ENCODE measurements around the gene FMO5.

Gene FMO5

GRCh38 chr1:147266381-147266780 is 41.2 kb upstream of the FMO5 start (continued):
- no peak for TF ChIP-seq ZNF571 (tag by site-specific recombination; IDR thresholded peaks at IDR 0.05)
- TF ChIP-seq GLIS2 (tag by site-specific recombination; IDR thresholded peaks at IDR 0.05) = no peak
- no peak for TF ChIP-seq ZNF311 (tag by site-specific recombination; IDR thresholded peaks at IDR 0.05; ENCODE audit: borderline replicate concordance)
- TF ChIP-seq ZNF791 (tag by site-specific recombination; IDR thresholded peaks at IDR 0.05) = no peak
- TF ChIP-seq ZNF423 (tag by site-specific recombination; IDR thresholded peaks at IDR 0.05) = no peak

GRCh38 chr1:147264158-147264768 is 39.1 kb upstream of the FMO5 start:
- Histone ChIP-seq H3K9me3 (ENCODE audit: control insufficient read depth, insufficient read depth, low read depth, low read length) (no peaks in the 10 kb centered on the region), H3K27ac (ENCODE audit: extremely low read depth, low read depth, low read length) (no peak overlapping the region), H3K4me1 (ENCODE audit: control insufficient read depth, insufficient read depth, low read length) (no peaks in the 10 kb centered on the region), H3K36me3 (ENCODE audit: control insufficient read depth in 2 of 2, insufficient read depth in 1 of 2, low read length in 2 of 2) (peaks cover 49 to 97% of the 10 kb centered on the region in 2 experiments), H3K4me3 (ENCODE audit: low read depth, low read length) (no peak overlapping the region)
- TF ChIP-seq ZNF138 (tag by site-specific recombination; IDR thresholded peaks at IDR 0.05; ENCODE audit: borderline replicate concordance) = no peak
- no peak for TF ChIP-seq ZNF223 (tag by site-specific recombination; IDR thresholded peaks at IDR 0.05)
- no peak for TF ChIP-seq PRDM10 (tag by site-specific recombination; IDR thresholded peaks at IDR 0.05)
- CTCF ChIA-PET = no interaction called here
- POLR2A ChIA-PET = no interaction called here

DNA sequence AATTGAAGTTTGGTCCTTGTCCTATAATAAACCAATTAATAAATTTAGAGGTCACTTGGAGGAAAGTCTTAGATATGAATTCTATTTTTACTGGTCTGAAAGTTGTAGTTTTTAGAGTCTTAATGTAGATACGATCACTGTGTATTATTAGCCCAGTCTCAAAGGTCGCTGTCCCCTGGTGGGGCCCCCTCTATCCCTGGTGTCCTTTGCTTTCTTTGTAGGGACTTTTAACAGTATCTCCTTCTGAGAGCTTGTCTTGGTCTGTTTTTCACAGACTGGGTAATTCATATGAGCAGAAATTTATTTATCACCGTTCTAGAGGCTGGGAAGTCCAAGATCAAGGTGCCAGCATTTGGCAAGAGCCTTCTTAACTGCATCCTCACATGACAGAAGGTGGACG is 35.8 kb upstream of the FMO5 start:
- CTCF ChIA-PET = no interaction called here
- peaks cover 31 to 91% of the 10 kb centered on the region in 2 experiments for H3K36me3 ChIP-seq (ENCODE audit: control insufficient read depth in 2 of 2, insufficient read depth in 1 of 2, low read length in 2 of 2)
- no peak overlapping the region for H3K27ac ChIP-seq (ENCODE audit: extremely low read depth, low read depth, low read length)
- no peak overlapping the region for H3K4me3 ChIP-seq (ENCODE audit: low read depth, low read length)
- H3K9me3 ChIP-seq (ENCODE audit: control insufficient read depth, insufficient read depth, low read depth, low read length) = no peaks in the 10 kb centered on the region
- POLR2A ChIA-PET = no interaction called here
- no peaks in the 10 kb centered on the region for H3K4me1 ChIP-seq (ENCODE audit: control insufficient read depth, insufficient read depth, low read length)
- TF ChIP-seq, protein P1, sequence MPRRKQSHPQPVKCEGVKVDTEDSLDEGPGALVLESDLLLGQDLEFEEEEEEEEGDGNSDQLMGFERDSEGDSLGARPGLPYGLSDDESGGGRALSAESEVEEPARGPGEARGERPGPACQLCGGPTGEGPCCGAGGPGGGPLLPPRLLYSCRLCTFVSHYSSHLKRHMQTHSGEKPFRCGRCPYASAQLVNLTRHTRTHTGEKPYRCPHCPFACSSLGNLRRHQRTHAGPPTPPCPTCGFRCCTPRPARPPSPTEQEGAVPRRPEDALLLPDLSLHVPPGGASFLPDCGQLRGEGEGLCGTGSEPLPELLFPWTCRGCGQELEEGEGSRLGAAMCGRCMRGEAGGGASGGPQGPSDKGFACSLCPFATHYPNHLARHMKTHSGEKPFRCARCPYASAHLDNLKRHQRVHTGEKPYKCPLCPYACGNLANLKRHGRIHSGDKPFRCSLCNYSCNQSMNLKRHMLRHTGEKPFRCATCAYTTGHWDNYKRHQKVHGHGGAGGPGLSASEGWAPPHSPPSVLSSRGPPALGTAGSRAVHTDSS (tag by site-specific recombination; IDR thresholded peaks at IDR 0.05) = no peak
- no peak for TF ChIP-seq ZNF664 (tag by site-specific recombination; IDR thresholded peaks at IDR 0.05)
- no peak for TF ChIP-seq MYNN (tag by site-specific recombination; IDR thresholded peaks at IDR 0.05; ENCODE audit: borderline replicate concordance)
- TF ChIP-seq, protein P2, sequence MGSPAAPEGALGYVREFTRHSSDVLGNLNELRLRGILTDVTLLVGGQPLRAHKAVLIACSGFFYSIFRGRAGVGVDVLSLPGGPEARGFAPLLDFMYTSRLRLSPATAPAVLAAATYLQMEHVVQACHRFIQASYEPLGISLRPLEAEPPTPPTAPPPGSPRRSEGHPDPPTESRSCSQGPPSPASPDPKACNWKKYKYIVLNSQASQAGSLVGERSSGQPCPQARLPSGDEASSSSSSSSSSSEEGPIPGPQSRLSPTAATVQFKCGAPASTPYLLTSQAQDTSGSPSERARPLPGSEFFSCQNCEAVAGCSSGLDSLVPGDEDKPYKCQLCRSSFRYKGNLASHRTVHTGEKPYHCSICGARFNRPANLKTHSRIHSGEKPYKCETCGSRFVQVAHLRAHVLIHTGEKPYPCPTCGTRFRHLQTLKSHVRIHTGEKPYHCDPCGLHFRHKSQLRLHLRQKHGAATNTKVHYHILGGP (tag by site-specific recombination; IDR thresholded peaks at IDR 0.05) = no peak
- no peak for TF ChIP-seq PRDM6 (tag by site-specific recombination; IDR thresholded peaks at IDR 0.05)
- no peak for TF ChIP-seq REPIN1 (tag by site-specific recombination; IDR thresholded peaks at IDR 0.05; ENCODE audit: low read depth)
- TF ChIP-seq ZNF785 (tag by site-specific recombination; IDR thresholded peaks at IDR 0.05) = no peak
- TF ChIP-seq KLF9 (tag by site-specific recombination; IDR thresholded peaks at IDR 0.05; ENCODE audit: low read depth) = no peak
- TF ChIP-seq ZFP41 (tag by site-specific recombination; IDR thresholded peaks at IDR 0.05; ENCODE audit: borderline replicate concordance) = no peak
- TF ChIP-seq OVOL3 (tag by site-specific recombination; IDR thresholded peaks at IDR 0.05) = no peak
- no peak for TF ChIP-seq ZNF324 (tag by site-specific recombination; IDR thresholded peaks at IDR 0.05)
- TF ChIP-seq ZNF639 (tag by site-specific recombination; IDR thresholded peaks at IDR 0.05) = no peak
- no peak for TF ChIP-seq ZNF560 (tag by site-specific recombination; IDR thresholded peaks at IDR 0.05; ENCODE audit: borderline replicate concordance)
- no peak for TF ChIP-seq MEIS1 (CRISPR knock-in tag; IDR thresholded peaks at IDR 0.05; ENCODE audit: borderline replicate concordance)
- TF ChIP-seq, protein P3, sequence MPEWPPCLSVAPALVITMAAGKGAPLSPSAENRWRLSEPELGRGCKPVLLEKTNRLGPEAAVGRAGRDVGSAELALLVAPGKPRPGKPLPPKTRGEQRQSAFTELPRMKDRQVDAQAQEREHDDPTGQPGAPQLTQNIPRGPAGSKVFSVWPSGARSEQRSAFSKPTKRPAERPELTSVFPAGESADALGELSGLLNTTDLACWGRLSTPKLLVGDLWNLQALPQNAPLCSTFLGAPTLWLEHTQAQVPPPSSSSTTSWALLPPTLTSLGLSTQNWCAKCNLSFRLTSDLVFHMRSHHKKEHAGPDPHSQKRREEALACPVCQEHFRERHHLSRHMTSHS (tag by site-specific recombination; IDR thresholded peaks at IDR 0.05) = no peak
